Lung (tissue), 12 donors: Measurements from ENCODE around the gene ITGB1BP1. TPM values are rescaled to one million over a fixed set of nuclear protein-coding genes. Genes with fewer than 3 reads are reported as not detected.

ENCODE experiments used
- ATAC-seq: fragments of 200-7000 bp; cut with Tn5 transposase; one replicate; pipeline ENCODE4 v1.9.1; 2020; ENCODE audit warnings: moderate number of reproducible peaks; ENCODE audit not compliant: insufficient read depth, low FRiP score
- DNase-seq, 3 donors: peaks; one replicate each; pipeline ENCODE4 v3.0.0-alpha.2; 2013 to 2017
- H3K27ac ChIP-seq, 2 donors: one replicate each; pipeline ENCODE4 v1.5.1; 2013; ENCODE audit warnings: mild to moderate bottlenecking in 2 of 2, moderate library complexity in 2 of 2, control low read depth in 1 of 2, inconsistent platforms in 1 of 2, low read depth in 1 of 2, low read length in 1 of 2
- H3K27me3 ChIP-seq, 3 donors: one replicate each; pipeline ENCODE4 v1.5.1; 2013; ENCODE audit warnings: low read length in 2 of 3; ENCODE audit not compliant: control insufficient read depth in 3 of 3, insufficient read depth in 3 of 3
- H3K36me3 ChIP-seq, 4 donors: one replicate each; pipeline ENCODE4 v1.5.1; 2013; ENCODE audit warnings: low read length in 4 of 4, mild to moderate bottlenecking in 1 of 4, moderate library complexity in 1 of 4; ENCODE audit not compliant: control insufficient read depth in 4 of 4, insufficient read depth in 4 of 4
- H3K4me1 ChIP-seq, 5 donors: one replicate each; pipeline ENCODE4 v1.5.1; 2013; ENCODE audit warnings: low read length in 5 of 5, mild to moderate bottlenecking in 2 of 5, moderate library complexity in 1 of 5; ENCODE audit not compliant: control insufficient read depth in 5 of 5, insufficient read depth in 5 of 5
- H3K4me3 ChIP-seq: one replicate; pipeline ENCODE4 v1.5.1; 2013; ENCODE audit warnings: mild to moderate bottlenecking, control low read depth, moderate library complexity
- H3K9ac ChIP-seq, 2 donors: one replicate each; pipeline ENCODE4 v1.5.1; 2013; ENCODE audit warnings: low read length in 2 of 2, control low read depth in 1 of 2; ENCODE audit not compliant: insufficient read depth in 1 of 2
- H3K9me3 ChIP-seq, 4 donors: one replicate each; pipeline ENCODE4 v1.5.1; 2013; ENCODE audit warnings: low read length in 3 of 4, mild to moderate bottlenecking in 1 of 4, moderate library complexity in 1 of 4; ENCODE audit not compliant: control insufficient read depth in 4 of 4, insufficient read depth in 3 of 4
- CTCF ChIP-seq: IDR thresholded peaks from 2 replicates; pipeline ENCODE4 v1.5.1; 2012; ENCODE audit warnings: mild to moderate bottlenecking; ENCODE audit errors: control extremely low read depth, extremely low read depth
- WGBS, 2 donors: extraction: QIAGEN DNeasy Blood & Tissue Kit; methylation state at CpG; one replicate each; pipeline ENCODE4 v1.1.7; 2013; 5-methylcytosine and 5-hydroxymethylcytosine counted together
- polyA plus RNA-seq, 2 donors: library from polyadenylated mRNA; stranded (reverse); fragments of 200-250 nt; gene quantifications; one replicate each; pipeline ENCODE4 v1.2.1, GENCODE V29; 2013
- total RNA-seq, 2 donors: library from RNA; depleted of rRNA in 1 of 2; stranded (reverse); fragments of >200 nt in 1 of 2; gene quantifications; one replicate each; pipeline ENCODE4 v1.2.1, GENCODE V29; 2014 to 2021
- donor health status: control.
- donor health status: control.
- donor health status: Bipolar disorder and iron deficiency.
- donor health status: healthy.
- donor health status: DM: yes; HTN: yes; CAD: no.

Gene ITGB1BP1
- total and polyA plus RNA-seq, 4 donors = 32.4 to 100 (median 62.6) TPM

GRCh38 chr2:9394816-9395215 is 28.5 kb downstream of the ITGB1BP1 start:
- Histone ChIP-seq H3K9ac (no peak overlapping the region), H3K9me3 (no peaks in the 10 kb centered on the region), H3K27me3 (no peaks in the 10 kb centered on the region), H3K27ac (no peak overlapping the region), H3K4me1 (peaks cover 0 to 5% (median 2%) of the 10 kb centered on the region in 5 donors), H3K4me3 (no peak overlapping the region), H3K36me3 (peaks cover 0 to 26% (median 0%) of the 10 kb centered on the region in 4 donors)
- TF ChIP-seq CTCF = no peak
- ATAC-seq (no peak), DNase-seq (no peak)
- 94 to 96% methylated on average over 15 of the region's 15 CpGs for WGBS, 2 donors

- H3K27ac ChIP-seq = peak overlapping the region in 1 of 2 donors; percentile 2
- no peak for TF ChIP-seq CTCF
- 78 to 82% methylated on average over 28 of the region's 28 CpGs for WGBS, 2 donors
- no peak overlapping the region for H3K4me3 ChIP-seq
- H3K4me1 ChIP-seq = peaks cover 0 to 5% (median 0%) of the 10 kb centered on the region in 5 donors
- H3K27me3 ChIP-seq = no peaks in the 10 kb centered on the region
- H3K9me3 ChIP-seq = no peaks in the 10 kb centered on the region
- ATAC-seq (no peak), DNase-seq (peak in 1 of 3 donors; percentile 16)
- H3K9ac ChIP-seq = peak overlapping the region in 1 of 2 donors; percentile 5
- peaks cover 0 to 36% (median 0%) of the 10 kb centered on the region in 4 donors for H3K36me3 ChIP-seq
Measured at GRCh38 chr2:9392898-9393765, 30.2 kb downstream of the ITGB1BP1 start.

- Histone ChIP-seq H3K4me1 (peaks cover 0 to 5% (median 0%) of the 10 kb centered on the region in 5 donors), H3K9ac (no peak overlapping the region), H3K4me3 (no peak overlapping the region), H3K27ac (no peak overlapping the region), H3K9me3 (no peaks in the 10 kb centered on the region), H3K27me3 (no peaks in the 10 kb centered on the region), H3K36me3 (peaks cover 0 to 35% (median 0%) of the 10 kb centered on the region in 4 donors)
- no peak for ATAC-seq
- WGBS, 2 donors = 92 to 95% methylated on average over 13 of the region's 13 CpGs
- no peak for DNase-seq
- TF ChIP-seq CTCF = no peak
Measured at GRCh38 chr2:9391961-9392720, 31.2 kb downstream of the ITGB1BP1 start.
